DOHH2 (cell line): ENCODE measurements around the gene PSMC1.

Experiments used
- H3F3A ChIP-seq: fragments of 200-600 bp; sonication (generic), shearing (Covaris generic); 2 replicates; pipeline ENCODE4 v1.6.0; 2016; ENCODE audit warnings: antibody characterized with exemption, mild to moderate bottlenecking; ENCODE audit not compliant: control insufficient read depth, insufficient read depth
- H3K27ac ChIP-seq: fragments of 200-600 bp; sonication (generic); 2 replicates; pipeline ENCODE4 v1.5.1; 2014; ENCODE audit warnings: low read depth, mild to moderate bottlenecking, low read length, moderate library complexity
- H3K27me3 ChIP-seq: fragments of 200-600 bp; sonication (generic); 2 replicates; pipeline ENCODE4 v1.6.1; 2014; ENCODE audit warnings: mild to moderate bottlenecking, low read length, mixed read lengths; ENCODE audit not compliant: control insufficient read depth
- H3K36me3 ChIP-seq: fragments of 200-600 bp; sonication (generic); 2 replicates; pipeline ENCODE4 v1.6.1; 2014; ENCODE audit warnings: mild to moderate bottlenecking, low read length, moderate library complexity, mixed read lengths; ENCODE audit not compliant: control insufficient read depth
- H3K4me1 ChIP-seq: fragments of 200-600 bp; sonication (generic); 2 replicates; pipeline ENCODE4 v1.6.1; 2014; ENCODE audit warnings: mild to moderate bottlenecking, low read length, mixed read lengths; ENCODE audit not compliant: control insufficient read depth
- H3K4me2 ChIP-seq: fragments of 200-600 bp; sonication (generic); 2 replicates; pipeline ENCODE4 v1.6.0; 2014; ENCODE audit warnings: mild to moderate bottlenecking, low read length, moderate library complexity
- H3K4me3 ChIP-seq: fragments of 200-600 bp; sonication (generic); 2 replicates; pipeline ENCODE4 v1.5.1; 2014; ENCODE audit warnings: mild to moderate bottlenecking, low read length, mixed read lengths
- H3K79me2 ChIP-seq: fragments of 200-600 bp; sonication (generic); 2 replicates; pipeline ENCODE4 v1.6.1; 2014; ENCODE audit warnings: mild to moderate bottlenecking, low read length, mixed read lengths; ENCODE audit not compliant: control insufficient read depth
- H3K9me2 ChIP-seq: fragments of 200-600 bp; sonication (generic); replicated peaks from 2 replicates; pipeline ENCODE4 v1.6.1; 2014; ENCODE audit warnings: mild to moderate bottlenecking, low read length, mixed read lengths; ENCODE audit not compliant: control insufficient read depth
- H3K9me3 ChIP-seq: fragments of 200-600 bp; sonication (generic); 2 replicates; pipeline ENCODE4 v1.6.1; 2014; ENCODE audit warnings: antibody characterized with exemption, low read length, mixed read lengths; ENCODE audit not compliant: control insufficient read depth, insufficient read depth
- H4K20me1 ChIP-seq: fragments of 200-600 bp; sonication (generic); 2 replicates; pipeline ENCODE4 v1.6.0; 2014; ENCODE audit warnings: low read depth, mild to moderate bottlenecking, antibody characterized with exemption, low read length, moderate library complexity; ENCODE audit not compliant: control insufficient read depth, insufficient read depth
- CTCF ChIP-seq: fragments of 200-600 bp; sonication (generic); IDR thresholded peaks from one replicate; pipeline ENCODE4 v1.5.1; 2014; ENCODE audit warnings: antibody characterized with exemption, mild to moderate bottlenecking, low read depth, low read length; ENCODE audit not compliant: poor library complexity, severe bottlenecking
- EZH2phosphoT487 ChIP-seq: fragments of 200-600 bp; sonication (generic); IDR thresholded peaks from 2 replicates; pipeline ENCODE4 v1.6.1; 2017; ENCODE audit warnings: borderline replicate concordance, mild to moderate bottlenecking, antibody characterized with exemption, low read length, moderate library complexity, mixed read lengths

Gene PSMC1

GRCh38 chr14:90281756-90282155 lies 25.4 kb downstream of the PSMC1 start:
- Histone ChIP-seq H3K79me2 (no peaks in the 10 kb centered on the region), H3K4me2 (no peak overlapping the region), H3K4me1 (no peaks in the 10 kb centered on the region), H3K36me3 (peaks cover 9% of the 10 kb centered on the region), H3K9me3 (no peaks in the 10 kb centered on the region), H3K4me3 (no peak overlapping the region), H4K20me1 (no peaks in the 10 kb centered on the region), H3F3A (no peaks in the 10 kb centered on the region), H3K9me2 (no peaks in the 10 kb centered on the region), H3K27me3 (no peaks in the 10 kb centered on the region), H3K27ac (no peak overlapping the region)
- TF ChIP-seq EZH2phosphoT487 (no peak), CTCF (no peak)

GRCh38 chr14:90287791-90288190 lies 31.4 kb downstream of the PSMC1 start:
- no peaks in the 10 kb centered on the region for H3K4me1 ChIP-seq
- no peak overlapping the region for H3K27ac ChIP-seq
- TF ChIP-seq EZH2phosphoT487 (no peak), CTCF (no peak)
- no peaks in the 10 kb centered on the region for H3K9me2 ChIP-seq
- H3K4me2 ChIP-seq = no peak overlapping the region
- peaks cover 46% of the 10 kb centered on the region for H3K36me3 ChIP-seq
- H3F3A ChIP-seq = no peaks in the 10 kb centered on the region
- H3K4me3 ChIP-seq = no peak overlapping the region
- H3K79me2 ChIP-seq = no peaks in the 10 kb centered on the region
- no peaks in the 10 kb centered on the region for H4K20me1 ChIP-seq
- H3K9me3 ChIP-seq = no peaks in the 10 kb centered on the region
- no peaks in the 10 kb centered on the region for H3K27me3 ChIP-seq

GRCh38 chr14:90288651-90289355 lies 32.5 kb downstream of the PSMC1 start:
- no peaks in the 10 kb centered on the region for H3K9me2 ChIP-seq
- no peaks in the 10 kb centered on the region for H3K4me1 ChIP-seq
- H3K9me3 ChIP-seq = no peaks in the 10 kb centered on the region
- no peaks in the 10 kb centered on the region for H3F3A ChIP-seq
- H4K20me1 ChIP-seq = no peaks in the 10 kb centered on the region
- H3K79me2 ChIP-seq = no peaks in the 10 kb centered on the region
- TF ChIP-seq EZH2phosphoT487 = no peak
- TF ChIP-seq CTCF = no peak
- no peaks in the 10 kb centered on the region for H3K27me3 ChIP-seq
- H3K4me2 ChIP-seq = no peak overlapping the region
- no peak overlapping the region for H3K4me3 ChIP-seq
- peaks cover 48% of the 10 kb centered on the region for H3K36me3 ChIP-seq
- no peak overlapping the region for H3K27ac ChIP-seq
